GM18520 (cell line): ENCODE results near the gene SPRY1.
A peak's percentile ranks its signal among the peaks of the same experiment; 100 is the strongest.

ENCODE experiments used
- ATAC-seq: cut with Tn5 transposase; IDR thresholded peaks from one replicate; pipeline ENCODE4 v1.9.1; 2021; ENCODE audit not compliant: unreplicated experiment

SPRY1 gene

GRCh38 chr4:123438031-123438430 is 41.4 kb downstream of the SPRY1 start:
- no peak for ATAC-seq

- peak; percentile 62 for ATAC-seq
Observed at GRCh38 chr4:123443401-123444289, 47.0 kb downstream of the SPRY1 start.

GRCh38 chr4:123444290-123444731 is 47.7 kb downstream of the SPRY1 start:
- peak; percentile 34 for ATAC-seq

- no peak for ATAC-seq
Observed at GRCh38 chr4:123446865-123447474, 50.4 kb downstream of the SPRY1 start.

GRCh38 chr4:123449362-123449761 is 52.8 kb downstream of the SPRY1 start:
- no peak for ATAC-seq

GRCh38 chr4:123449780-123450179 is 53.2 kb downstream of the SPRY1 start:
- ATAC-seq, result peak; percentile 72

GRCh38 chr4:123450393-123450792 is 53.8 kb downstream of the SPRY1 start:
- ATAC-seq, result no peak

- ATAC-seq, result no peak
Observed at GRCh38 chr4:123452616-123453015, 56.0 kb downstream of the SPRY1 start.

- no peak for ATAC-seq
Observed at GRCh38 chr4:123453061-123453680, 56.6 kb downstream of the SPRY1 start.
